ENCODE data around the gene IFT43. TPM values are rescaled to one million over a fixed set of nuclear protein-coding genes. Genes with fewer than 3 reads are reported as not detected.

The IFT43 gene
- polyA plus RNA-seq, 1 of the 3 experiments (the other 2 are of a cell fraction), result 78.8 TPM

GRCh38 chr14:76093077-76093476, 107.5 kb downstream of the IFT43 start:
- no peak for DNase-seq
- CTCF ChIA-PET, result interaction anchor here (1.0 to 2.8 kb wide), 5 partner anchors 10 to 396 kb away, joined by 3 to 15 read pairs (median 5); no protein-coding TSS in a partner anchor

More at GRCh38 chr14:76093077-76093476, 107.5 kb downstream of the IFT43 start:
- WGBS (ENCODE audit: low lambda C conversion rate), result 29% methylated on average over 2 of the region's 2 CpGs
- Histone ChIP-seq H3K4me3 (ENCODE audit: low read depth in 2 of 2, low read length in 1 of 2) (no peak overlapping the region), H3K4me2 (no peak overlapping the region), H3K4me1 (ENCODE audit: control insufficient read depth in 1 of 2, insufficient read depth in 2 of 2, low read depth in 1 of 2, low read length in 1 of 2) (peaks cover 0 to 23% of the 10 kb centered on the region in 2 experiments; a peak in 1 of 4 replicates), H3K9me3 (no peaks in the 10 kb centered on the region), H3K9me2 (no peaks in the 10 kb centered on the region), H3K36me3 (replicated peaks in 1 of 2; ENCODE audit: control insufficient read depth in 1 of 2, insufficient read depth in 2 of 2, low read length in 1 of 2) (no peaks in the 10 kb centered on the region), H3K9ac (no peak overlapping the region), H3K79me2 (ENCODE audit: insufficient read depth) (no peaks in the 10 kb centered on the region), H4K20me1 (ENCODE audit: insufficient read depth) (no peaks in the 10 kb centered on the region), H3F3A (replicated peaks; ENCODE audit: insufficient read depth) (no peaks in the 10 kb centered on the region), H2AFZ (ENCODE audit: low read depth) (no peak overlapping the region), H3K27ac (ENCODE audit: low read depth in 2 of 2, low read length in 1 of 2) (no peak overlapping the region), H3K27me3 (ENCODE audit: insufficient read depth) (no peaks in the 10 kb centered on the region)
- TF ChIP-seq MEF2A (IDR thresholded peaks at IDR 0.05; ENCODE audit: borderline replicate concordance, low read depth) (no peak), RAD21 (IDR thresholded peaks at IDR 0.05; ENCODE audit: low read length) (no peak), JUND (IDR thresholded peaks at IDR 0.05) (no peak), ELF1 (IDR thresholded peaks at IDR 0.05) (no peak), MXI1 (IDR thresholded peaks at IDR 0.05; ENCODE audit: low read depth, low read length) (no peak), NFIC (IDR thresholded peaks at IDR 0.05; ENCODE audit: borderline replicate concordance) (no peak), SMC3 (IDR thresholded peaks at IDR 0.05; ENCODE audit: low read depth, low read length) (no peak), NRF1 (IDR thresholded peaks at IDR 0.05; ENCODE audit: low read depth, low read length) (no peak), RCOR1 (IDR thresholded peaks at IDR 0.05; ENCODE audit: low read length) (no peak), USF1 (IDR thresholded peaks at IDR 0.05; ENCODE audit: borderline replicate concordance, low read depth) (no peak), GABPA (IDR thresholded peaks at IDR 0.05; ENCODE audit: low read depth) (no peak), FOSL2 (IDR thresholded peaks at IDR 0.05; ENCODE audit: borderline replicate concordance, low read depth) (no peak), EP300 (IDR thresholded peaks at IDR 0.05; ENCODE audit: borderline replicate concordance in 1 of 2, low read depth in 1 of 2, low read length in 1 of 2) (no peak), FOXM1 (IDR thresholded peaks at IDR 0.05; ENCODE audit: low read depth) (no peak), SIN3A (IDR thresholded peaks at IDR 0.05; ENCODE audit: borderline replicate concordance, low read depth, low read length) (no peak)
- TF ChIP-seq, protein P1, sequence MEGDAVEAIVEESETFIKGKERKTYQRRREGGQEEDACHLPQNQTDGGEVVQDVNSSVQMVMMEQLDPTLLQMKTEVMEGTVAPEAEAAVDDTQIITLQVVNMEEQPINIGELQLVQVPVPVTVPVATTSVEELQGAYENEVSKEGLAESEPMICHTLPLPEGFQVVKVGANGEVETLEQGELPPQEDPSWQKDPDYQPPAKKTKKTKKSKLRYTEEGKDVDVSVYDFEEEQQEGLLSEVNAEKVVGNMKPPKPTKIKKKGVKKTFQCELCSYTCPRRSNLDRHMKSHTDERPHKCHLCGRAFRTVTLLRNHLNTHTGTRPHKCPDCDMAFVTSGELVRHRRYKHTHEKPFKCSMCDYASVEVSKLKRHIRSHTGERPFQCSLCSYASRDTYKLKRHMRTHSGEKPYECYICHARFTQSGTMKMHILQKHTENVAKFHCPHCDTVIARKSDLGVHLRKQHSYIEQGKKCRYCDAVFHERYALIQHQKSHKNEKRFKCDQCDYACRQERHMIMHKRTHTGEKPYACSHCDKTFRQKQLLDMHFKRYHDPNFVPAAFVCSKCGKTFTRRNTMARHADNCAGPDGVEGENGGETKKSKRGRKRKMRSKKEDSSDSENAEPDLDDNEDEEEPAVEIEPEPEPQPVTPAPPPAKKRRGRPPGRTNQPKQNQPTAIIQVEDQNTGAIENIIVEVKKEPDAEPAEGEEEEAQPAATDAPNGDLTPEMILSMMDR (IDR thresholded peaks at IDR 0.05), result no peak
- TF ChIP-seq, protein P2, sequence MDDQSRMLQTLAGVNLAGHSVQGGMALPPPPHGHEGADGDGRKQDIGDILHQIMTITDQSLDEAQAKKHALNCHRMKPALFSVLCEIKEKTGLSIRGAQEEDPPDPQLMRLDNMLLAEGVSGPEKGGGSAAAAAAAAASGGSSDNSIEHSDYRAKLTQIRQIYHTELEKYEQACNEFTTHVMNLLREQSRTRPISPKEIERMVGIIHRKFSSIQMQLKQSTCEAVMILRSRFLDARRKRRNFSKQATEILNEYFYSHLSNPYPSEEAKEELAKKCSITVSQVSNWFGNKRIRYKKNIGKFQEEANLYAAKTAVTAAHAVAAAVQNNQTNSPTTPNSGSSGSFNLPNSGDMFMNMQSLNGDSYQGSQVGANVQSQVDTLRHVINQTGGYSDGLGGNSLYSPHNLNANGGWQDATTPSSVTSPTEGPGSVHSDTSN (IDR thresholded peaks at IDR 0.05), result no peak
- TF ChIP-seq, protein P3, sequence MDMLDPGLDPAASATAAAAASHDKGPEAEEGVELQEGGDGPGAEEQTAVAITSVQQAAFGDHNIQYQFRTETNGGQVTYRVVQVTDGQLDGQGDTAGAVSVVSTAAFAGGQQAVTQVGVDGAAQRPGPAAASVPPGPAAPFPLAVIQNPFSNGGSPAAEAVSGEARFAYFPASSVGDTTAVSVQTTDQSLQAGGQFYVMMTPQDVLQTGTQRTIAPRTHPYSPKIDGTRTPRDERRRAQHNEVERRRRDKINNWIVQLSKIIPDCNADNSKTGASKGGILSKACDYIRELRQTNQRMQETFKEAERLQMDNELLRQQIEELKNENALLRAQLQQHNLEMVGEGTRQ (IDR thresholded peaks at IDR 0.05; ENCODE audit: borderline replicate concordance, low read depth, low read length), result no peak
- TF ChIP-seq, protein P4, sequence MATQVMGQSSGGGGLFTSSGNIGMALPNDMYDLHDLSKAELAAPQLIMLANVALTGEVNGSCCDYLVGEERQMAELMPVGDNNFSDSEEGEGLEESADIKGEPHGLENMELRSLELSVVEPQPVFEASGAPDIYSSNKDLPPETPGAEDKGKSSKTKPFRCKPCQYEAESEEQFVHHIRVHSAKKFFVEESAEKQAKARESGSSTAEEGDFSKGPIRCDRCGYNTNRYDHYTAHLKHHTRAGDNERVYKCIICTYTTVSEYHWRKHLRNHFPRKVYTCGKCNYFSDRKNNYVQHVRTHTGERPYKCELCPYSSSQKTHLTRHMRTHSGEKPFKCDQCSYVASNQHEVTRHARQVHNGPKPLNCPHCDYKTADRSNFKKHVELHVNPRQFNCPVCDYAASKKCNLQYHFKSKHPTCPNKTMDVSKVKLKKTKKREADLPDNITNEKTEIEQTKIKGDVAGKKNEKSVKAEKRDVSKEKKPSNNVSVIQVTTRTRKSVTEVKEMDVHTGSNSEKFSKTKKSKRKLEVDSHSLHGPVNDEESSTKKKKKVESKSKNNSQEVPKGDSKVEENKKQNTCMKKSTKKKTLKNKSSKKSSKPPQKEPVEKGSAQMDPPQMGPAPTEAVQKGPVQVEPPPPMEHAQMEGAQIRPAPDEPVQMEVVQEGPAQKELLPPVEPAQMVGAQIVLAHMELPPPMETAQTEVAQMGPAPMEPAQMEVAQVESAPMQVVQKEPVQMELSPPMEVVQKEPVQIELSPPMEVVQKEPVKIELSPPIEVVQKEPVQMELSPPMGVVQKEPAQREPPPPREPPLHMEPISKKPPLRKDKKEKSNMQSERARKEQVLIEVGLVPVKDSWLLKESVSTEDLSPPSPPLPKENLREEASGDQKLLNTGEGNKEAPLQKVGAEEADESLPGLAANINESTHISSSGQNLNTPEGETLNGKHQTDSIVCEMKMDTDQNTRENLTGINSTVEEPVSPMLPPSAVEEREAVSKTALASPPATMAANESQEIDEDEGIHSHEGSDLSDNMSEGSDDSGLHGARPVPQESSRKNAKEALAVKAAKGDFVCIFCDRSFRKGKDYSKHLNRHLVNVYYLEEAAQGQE (IDR thresholded peaks at IDR 0.05; ENCODE audit: low read depth, low read length), result no peak
- TF ChIP-seq, protein P5, sequence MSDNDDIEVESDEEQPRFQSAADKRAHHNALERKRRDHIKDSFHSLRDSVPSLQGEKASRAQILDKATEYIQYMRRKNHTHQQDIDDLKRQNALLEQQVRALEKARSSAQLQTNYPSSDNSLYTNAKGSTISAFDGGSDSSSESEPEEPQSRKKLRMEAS (IDR thresholded peaks at IDR 0.05; ENCODE audit: low read depth), result no peak
- POLR2A ChIA-PET, result interaction anchor here (0.9 kb wide), 1 partner anchor 43 kb away, joined by 5 read pairs; no protein-coding TSS in a partner anchor

All from SK-N-SH (cell line).